Islet precursor cell (in vitro differentiated cells): ENCODE results near the gene RYR3.
"Not testable (repeated sequence)": the region's sequence is repeated elsewhere in the genome, so short reads cannot be mapped to it uniquely, and the experiment has no call there.

Source experiments
- DNase-seq: peaks from one replicate; pipeline ENCODE4 v3.0.0-alpha.2; 2018

Gene RYR3

GRCh38 chr15:33524274-33524673, 213.5 kb downstream of the RYR3 start:
- DNase-seq = no peak

- no peak for DNase-seq
These were observed 215.8 kb downstream of the RYR3 start for GRCh38 chr15:33526532-33526931.

GRCh38 chr15:33533197-33533596, 222.4 kb downstream of the RYR3 start:
- no peak for DNase-seq

- no peak for DNase-seq
These were observed 223.9 kb downstream of the RYR3 start for GRCh38 chr15:33534642-33535041.

- no peak for DNase-seq
These were observed 224.4 kb downstream of the RYR3 start for GRCh38 chr15:33535135-33535534.

- no peak for DNase-seq
These were observed 229.2 kb downstream of the RYR3 start for GRCh38 chr15:33539825-33540573.

- no peak for DNase-seq
These were observed 233.2 kb downstream of the RYR3 start for GRCh38 chr15:33543957-33544356.

- DNase-seq = no peak
These were observed 235.1 kb downstream of the RYR3 start for GRCh38 chr15:33545866-33546265.

- peak; percentile 86 for DNase-seq
These were observed 237.1 kb downstream of the RYR3 start for GRCh38 chr15:33547876-33548275.

GRCh38 chr15:33551860-33552259, 241.1 kb downstream of the RYR3 start:
- DNase-seq = no peak

GRCh38 chr15:33553157-33553556, 242.4 kb downstream of the RYR3 start:
- no peak for DNase-seq

GRCh38 chr15:33559207-33559890, 248.6 kb downstream of the RYR3 start:
- no peak for DNase-seq

- DNase-seq = no peak
These were observed 250.6 kb downstream of the RYR3 start for GRCh38 chr15:33561407-33561806.

GRCh38 chr15:33561967-33562366, 251.2 kb downstream of the RYR3 start:
- DNase-seq = no peak

GRCh38 chr15:33565094-33565493, 254.3 kb downstream of the RYR3 start:
- no peak for DNase-seq

- no peak for DNase-seq
These were observed 256.9 kb downstream of the RYR3 start for GRCh38 chr15:33567652-33568051.

GRCh38 chr15:33569036-33569435, 258.3 kb downstream of the RYR3 start:
- no peak for DNase-seq

GRCh38 chr15:33577911-33578310, 267.1 kb downstream of the RYR3 start:
- not testable (repeated sequence) for DNase-seq

- peak; percentile 94 for DNase-seq
These were observed 269.8 kb downstream of the RYR3 start for GRCh38 chr15:33580526-33580925.

GRCh38 chr15:33581032-33581431, 270.3 kb downstream of the RYR3 start:
- peak; percentile 89 for DNase-seq

GRCh38 chr15:33584797-33585196, 274.0 kb downstream of the RYR3 start:
- DNase-seq = no peak

- DNase-seq = no peak
These were observed 276.3 kb downstream of the RYR3 start for GRCh38 chr15:33586786-33587697.

- DNase-seq = peak; percentile 58
These were observed 277.0 kb downstream of the RYR3 start for GRCh38 chr15:33587773-33588172.
